Lower leg skin (tissue), 4 donors: ENCODE data around the gene TBC1D32. TPM values are rescaled to one million over a fixed set of nuclear protein-coding genes. Genes with fewer than 3 reads are reported as not detected.
"Not testable (repeated sequence)": the region's sequence is repeated elsewhere in the genome, so short reads cannot be mapped to it uniquely, and the experiment has no call there.

Experiments used
- DNase-seq, 2 donors: peaks; one replicate each; pipeline ENCODE4 v3.0.0-alpha.2; 2019; ENCODE audit warnings: low spot score in 2 of 2
- H3K4me3 ChIP-seq: fragments of 200-600 bp; sonication (generic); 2 replicates; pipeline ENCODE4 v1.5.1; 2017; ENCODE audit warnings: mild to moderate bottlenecking, low read depth; ENCODE audit not compliant: poor library complexity, severe bottlenecking
- CTCF ChIP-seq, 3 donors: fragments of 450-650 bp; IDR thresholded peaks; one replicate each; pipeline ENCODE4 v1.5.1; 2016; ENCODE audit warnings: antibody characterized with exemption in 3 of 3, mild to moderate bottlenecking in 3 of 3, moderate library complexity in 2 of 3
- POLR2A ChIP-seq, 2 donors: fragments of 450-650 bp; IDR thresholded peaks; one replicate each; pipeline ENCODE4 v1.6.1; 2016 to 2017; ENCODE audit warnings: antibody characterized with exemption in 2 of 2, mild to moderate bottlenecking in 1 of 2, moderate library complexity in 1 of 2
- WGBS, 2 donors: methylation state at CpG; one replicate each; pipeline ENCODE4 v1.1.5; 2018; 5-methylcytosine and 5-hydroxymethylcytosine counted together
- intact Hi-C: fragments of 100-400 bp; cut with DNase I; formaldehyde crosslinking; loops from one replicate; pipeline ENCODE4 v1.15.0; 2023; ENCODE audit warnings: low total_unique reads
- total RNA-seq, 4 donors: library from RNA; depleted of rRNA; stranded (reverse); fragments of >200 nt; gene quantifications; one replicate each; pipeline ENCODE4 v1.1.0, GENCODE V29; 2016

The TBC1D32 gene
- total RNA-seq, 4 donors from 2014 or later: 5.2 to 8.6 (median 6.7) TPM

GRCh38 chr6:121093928-121094327 lies 240.4 kb downstream of the TBC1D32 start:
- intact Hi-C loops: no loop called here
- DNase-seq: no peak
- TF ChIP-seq POLR2A (IDR thresholded peaks at IDR 0.05): no peak
- no peak for TF ChIP-seq CTCF (IDR thresholded peaks at IDR 0.05)
- H3K4me3 ChIP-seq: no peak overlapping the region

- 87 to 96% methylated on average over 1 of the region's 1 CpG for WGBS, 2 donors
Observed at GRCh38 chr6:121090492-121090891, 243.8 kb downstream of the TBC1D32 start.

GRCh38 chr6:121086876-121087275 lies 247.4 kb downstream of the TBC1D32 start:
- no peak for DNase-seq
- intact Hi-C loops: no loop called here
- no peak overlapping the region for H3K4me3 ChIP-seq
- TF ChIP-seq CTCF (IDR thresholded peaks at IDR 0.05): no peak
- no peak for TF ChIP-seq POLR2A (IDR thresholded peaks at IDR 0.05)
- 85 to 93% methylated on average over 3 of the region's 3 CpGs for WGBS, 2 donors

More at GRCh38 chr6:121090492-121090891, 243.8 kb downstream of the TBC1D32 start:
- no peak for TF ChIP-seq CTCF (IDR thresholded peaks at IDR 0.05)
- no peak for TF ChIP-seq POLR2A (IDR thresholded peaks at IDR 0.05)
- H3K4me3 ChIP-seq: no peak overlapping the region
- DNase-seq: no peak
- intact Hi-C loops: no loop called here

- WGBS, 2 donors: 91 to 93% methylated on average over 3 of the region's 3 CpGs
- TF ChIP-seq POLR2A (IDR thresholded peaks at IDR 0.05) (no peak), CTCF (IDR thresholded peaks at IDR 0.05) (no peak)
- H3K4me3 ChIP-seq: no peak overlapping the region
- intact Hi-C loops: no loop called here
- DNase-seq: no peak
Observed at GRCh38 chr6:121076119-121076518, 258.2 kb downstream of the TBC1D32 start.

DNA sequence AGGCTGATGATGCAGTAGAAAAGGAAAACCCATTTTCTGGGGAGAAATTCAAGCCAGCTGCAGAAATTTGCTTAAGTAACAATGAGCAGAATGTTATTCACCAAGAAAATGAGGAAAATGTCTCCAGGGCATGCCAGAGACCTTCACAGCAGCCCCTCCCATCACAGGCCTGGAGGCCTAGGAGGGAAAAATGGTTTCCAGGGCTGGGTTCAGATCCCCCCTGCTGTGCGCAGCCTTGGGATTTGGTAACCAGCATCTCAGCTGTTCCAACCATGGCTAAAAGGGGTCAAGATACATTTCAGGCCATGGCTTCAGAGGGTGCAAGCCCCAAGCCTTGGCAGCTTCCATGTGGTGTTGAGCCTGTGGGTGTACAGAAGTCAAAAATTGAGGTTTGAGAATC lies 265.5 kb downstream of the TBC1D32 start:
- 100% methylated on average over 1 of the region's 1 CpG for WGBS, 2 donors
- DNase-seq, H3K4me3 ChIP-seq, intact Hi-C loops: not testable (repeated sequence)

DNA sequence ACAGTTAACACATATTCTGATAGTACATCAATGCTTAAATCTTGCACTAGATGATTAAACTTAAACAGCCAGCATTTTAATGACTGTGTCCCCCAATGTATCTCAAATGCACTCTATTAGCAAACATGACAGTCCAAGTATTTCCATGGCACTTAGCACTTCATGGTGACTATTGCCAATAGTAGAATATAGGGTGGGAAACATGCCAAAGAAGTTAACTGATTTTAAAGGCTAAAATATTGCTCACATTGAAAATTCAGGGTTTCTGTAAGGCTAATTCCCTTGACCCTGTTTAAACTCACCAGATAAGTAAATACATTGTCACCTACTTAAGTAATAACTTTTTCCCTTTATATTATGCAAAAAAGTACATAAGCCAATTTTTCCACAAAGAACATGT lies 266.9 kb downstream of the TBC1D32 start:
- H3K4me3 ChIP-seq: no peak overlapping the region
- intact Hi-C loops: no loop called here
- DNase-seq: no peak
- no peak for TF ChIP-seq POLR2A (IDR thresholded peaks at IDR 0.05)
- no peak for TF ChIP-seq CTCF (IDR thresholded peaks at IDR 0.05)
